HepG2 (cell line): Measurements from ENCODE around the gene SECISBP2L. TPM values are rescaled to one million over a fixed set of nuclear protein-coding genes. Genes with fewer than 3 reads are reported as not detected.

ENCODE experiments used
- BORCS8-MEF2B ChIP-seq: sonication (generic); formaldehyde crosslinking; IDR thresholded peaks from 2 replicates; pipeline ENCODE4 v1.8.0; 2022; ENCODE audit warnings: mild to moderate bottlenecking, missing genetic modification reagents
- CCDC6 ChIP-seq: sonication (generic); formaldehyde crosslinking; IDR thresholded peaks from 2 replicates; pipeline ENCODE4 v1.8.1; 2022; ENCODE audit warnings: mild to moderate bottlenecking, missing genetic modification reagents, moderate library complexity
- GTF2F1 ChIP-seq: fragments of 150-350 bp; IDR thresholded peaks from 2 replicates; pipeline ENCODE4 v1.6.1; 2014; ENCODE audit warnings: low read length
- KMT2B ChIP-seq: IDR thresholded peaks from 2 replicates; pipeline ENCODE4 v1.6.1; 2016; ENCODE audit warnings: missing genetic modification reagents, missing compliant biosample characterization
- MAF1 ChIP-seq: sonication (generic); formaldehyde crosslinking; IDR thresholded peaks from 2 replicates; pipeline ENCODE4 v1.5.0; 2020; ENCODE audit warnings: missing genetic modification reagents, borderline replicate concordance
- MYC ChIP-seq: sonication (generic); formaldehyde crosslinking; IDR thresholded peaks from 2 replicates; pipeline ENCODE4 v1.9.0; 2021; ENCODE audit warnings: missing genetic modification reagents, borderline replicate concordance
- RBM22 ChIP-seq: fragments of 200-400 bp; formaldehyde crosslinking; optimal IDR thresholded peaks from 2 replicates; pipeline ENCODE3; 2017; ENCODE audit warnings: mild to moderate bottlenecking, low read length, moderate library complexity
- SOX5 ChIP-seq: IDR thresholded peaks from 2 replicates; pipeline ENCODE4 v1.6.1; 2016; ENCODE audit warnings: borderline replicate concordance
- TCF7L2 ChIP-seq: IDR thresholded peaks from 2 replicates; pipeline ENCODE4 v1.6.1; 2011; ENCODE audit warnings: mild to moderate bottlenecking, low read depth, low read length, moderate library complexity
- ZEB1 ChIP-seq: IDR thresholded peaks from 2 replicates; pipeline ENCODE4 v1.6.1; 2012; ENCODE audit warnings: mild to moderate bottlenecking, low read depth, inconsistent platforms; ENCODE audit not compliant: insufficient replicate concordance
- ZFP82 ChIP-seq: sonication (generic); formaldehyde crosslinking; IDR thresholded peaks from 2 replicates; pipeline ENCODE4 v1.5.1; 2020; ENCODE audit warnings: mild to moderate bottlenecking, missing genetic modification reagents, borderline replicate concordance
- ZFY ChIP-seq: sonication (generic); formaldehyde crosslinking; IDR thresholded peaks from 2 replicates; pipeline ENCODE4 v1.4.0; 2020; ENCODE audit warnings: missing genetic modification reagents
- ZNF549 ChIP-seq: sonication (generic); formaldehyde crosslinking; IDR thresholded peaks from 2 replicates; pipeline ENCODE4 v1.5.0; 2020; ENCODE audit warnings: missing genetic modification reagents
- ZNF572 ChIP-seq: sonication (generic); formaldehyde crosslinking; IDR thresholded peaks from 2 replicates; pipeline ENCODE4 v1.5.1; 2020; ENCODE audit warnings: mild to moderate bottlenecking, missing genetic modification reagents
- ZNF75D ChIP-seq: sonication (generic); formaldehyde crosslinking; IDR thresholded peaks from 2 replicates; pipeline ENCODE4 v1.8.1; 2023; ENCODE audit warnings: missing genetic modification reagents, mild to moderate bottlenecking, borderline replicate concordance
- ZNF773 ChIP-seq: sonication (generic); formaldehyde crosslinking; IDR thresholded peaks from 2 replicates; pipeline ENCODE4 v1.4.0; 2020; ENCODE audit warnings: missing genetic modification reagents, borderline replicate concordance
- polyA plus RNA-seq, 8 experiments: library from polyadenylated mRNA; depleted of rRNA in 3 of 8; stranded (reverse) in 7 of 8; unstranded in 1 of 8; fragments of >200 nt; fragmentation: Illumina TruSeq in 4 of 8; extraction: Trizol in 4 of 8; gene quantifications; 2 replicates each; pipeline versions ENCODE4 v1.2.1 to v1.2.3, GENCODE V29; 2011 to 2016; ENCODE audit warnings: low read depth in 4 of 8, missing spikeins in 1 of 8, mixed read lengths in 1 of 8; ENCODE audit not compliant: insufficient read depth in 1 of 8
- total RNA-seq, 5 experiments: library from RNA; depleted of rRNA; stranded (reverse); fragments of >200 nt; fragmentation: Illumina TruSeq; extraction: Trizol; gene quantifications; 2 replicates each; pipeline ENCODE4 v1.2.3, GENCODE V29; 2016; ENCODE audit warnings: low read depth in 1 of 5
- TF ChIP-seq, protein P1 (sequence below): sonication (generic); formaldehyde crosslinking; conservative IDR thresholded peaks from 2 replicates; pipeline ENCODE4 v1.5.0; 2020; ENCODE audit warnings: missing genetic modification reagents
- TF ChIP-seq, protein P2 (sequence below): sonication (generic); formaldehyde crosslinking; IDR thresholded peaks from 2 replicates; pipeline ENCODE4 v1.4.0; 2020; ENCODE audit warnings: missing genetic modification reagents, low read depth, mild to moderate bottlenecking, borderline replicate concordance
- TF ChIP-seq, protein P3 (sequence below): sonication (generic); formaldehyde crosslinking; IDR thresholded peaks from 2 replicates; pipeline ENCODE4 v1.5.1; 2020; ENCODE audit warnings: missing genetic modification reagents, mild to moderate bottlenecking, borderline replicate concordance
- TF ChIP-seq, protein P4 (sequence below): sonication (generic); formaldehyde crosslinking; conservative IDR thresholded peaks from 2 replicates; pipeline ENCODE4 v1.4.0; 2020; ENCODE audit warnings: missing genetic modification reagents
- TF ChIP-seq, protein P5 (sequence below): IDR thresholded peaks from 2 replicates; pipeline ENCODE4 v1.6.1; 2016; ENCODE audit warnings: low read depth, control low read depth

SECISBP2L gene
- total and polyA plus RNA-seq, 2 of the 13 experiments (the other 11 are each of a cell fraction or from before 2014, with no cell fraction given): 13.9 to 15.6 TPM

DNA sequence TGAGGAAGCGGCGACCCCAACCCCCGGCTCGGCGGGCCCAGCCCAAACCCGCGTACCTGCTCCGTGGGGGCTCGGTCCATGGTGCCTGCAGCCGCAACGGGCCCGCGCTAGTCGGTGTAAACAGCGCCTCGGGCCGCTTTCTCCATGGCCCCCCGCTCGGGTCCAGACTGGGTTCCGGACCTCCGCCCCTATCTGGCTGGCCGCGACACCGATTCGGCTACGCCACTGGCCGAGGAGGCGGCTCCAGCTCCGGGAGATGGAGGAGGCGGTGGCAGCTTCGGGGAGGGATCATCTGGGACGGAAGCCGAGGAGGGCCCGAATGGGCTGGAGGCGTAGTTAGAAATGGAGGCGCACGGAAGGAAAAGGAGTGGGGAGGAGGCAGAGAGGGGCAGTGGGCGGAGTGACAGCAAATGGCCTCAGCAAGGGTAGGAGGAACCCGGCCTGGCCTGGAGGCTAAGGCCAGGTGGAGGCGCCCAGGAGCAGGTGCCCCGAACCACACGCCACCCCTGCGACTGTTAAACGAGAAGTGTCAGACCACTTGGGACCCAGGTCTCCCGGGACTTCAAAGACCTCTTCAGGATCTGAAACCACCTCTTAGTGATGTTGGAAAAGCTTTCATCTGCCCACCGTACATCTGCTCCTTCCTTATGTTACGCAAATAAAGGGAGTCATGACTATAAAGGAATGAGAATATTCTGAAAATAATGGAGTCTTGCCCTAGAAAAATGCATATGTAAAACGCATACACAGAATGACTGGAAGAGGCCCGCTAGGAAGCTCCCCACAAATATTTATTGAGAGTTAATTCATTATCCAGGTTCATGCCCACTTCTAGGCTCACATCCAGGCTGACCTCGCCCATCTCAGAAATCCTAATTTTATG, at the start of gene SECISBP2L (continued):
- TF ChIP-seq, protein P1, sequence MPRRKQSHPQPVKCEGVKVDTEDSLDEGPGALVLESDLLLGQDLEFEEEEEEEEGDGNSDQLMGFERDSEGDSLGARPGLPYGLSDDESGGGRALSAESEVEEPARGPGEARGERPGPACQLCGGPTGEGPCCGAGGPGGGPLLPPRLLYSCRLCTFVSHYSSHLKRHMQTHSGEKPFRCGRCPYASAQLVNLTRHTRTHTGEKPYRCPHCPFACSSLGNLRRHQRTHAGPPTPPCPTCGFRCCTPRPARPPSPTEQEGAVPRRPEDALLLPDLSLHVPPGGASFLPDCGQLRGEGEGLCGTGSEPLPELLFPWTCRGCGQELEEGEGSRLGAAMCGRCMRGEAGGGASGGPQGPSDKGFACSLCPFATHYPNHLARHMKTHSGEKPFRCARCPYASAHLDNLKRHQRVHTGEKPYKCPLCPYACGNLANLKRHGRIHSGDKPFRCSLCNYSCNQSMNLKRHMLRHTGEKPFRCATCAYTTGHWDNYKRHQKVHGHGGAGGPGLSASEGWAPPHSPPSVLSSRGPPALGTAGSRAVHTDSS: no peak
- peak; percentile 99 for TF ChIP-seq KMT2B (CRISPR knock-in tag)
- TF ChIP-seq MYC (CRISPR knock-in tag): peak; percentile 74; the same call in 1 of the 2 replicates
- TF ChIP-seq ZNF75D (CRISPR knock-in tag): no peak
- peak; percentile 76 for TF ChIP-seq SOX5 (CRISPR knock-in tag)
- 0 out of 2 replicates have a peak, but pooled peaks have one; percentile 18 for TF ChIP-seq CCDC6 (CRISPR knock-in tag)
- TF ChIP-seq ZFP82 (CRISPR knock-in tag): 0 out of 2 replicates have a peak, but pooled peaks have one; percentile 53
- TF ChIP-seq MAF1: peak; percentile 84; the same call in 1 of the 2 replicates
- peak; percentile 93; the same call in 1 of the 2 replicates for TF ChIP-seq ZNF572
- TF ChIP-seq, protein P2, sequence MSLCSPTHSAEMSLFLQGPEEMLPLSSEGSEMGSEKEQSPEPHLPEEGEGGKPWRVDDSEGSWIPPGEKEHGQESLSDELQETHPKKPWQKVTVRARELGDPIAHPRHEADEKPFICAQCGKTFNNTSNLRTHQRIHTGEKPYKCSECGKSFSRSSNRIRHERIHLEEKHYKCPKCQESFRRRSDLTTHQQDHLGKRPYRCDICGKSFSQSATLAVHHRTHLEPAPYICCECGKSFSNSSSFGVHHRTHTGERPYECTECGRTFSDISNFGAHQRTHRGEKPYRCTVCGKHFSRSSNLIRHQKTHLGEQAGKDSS: peak; percentile 86
- TF ChIP-seq ZNF773 (CRISPR knock-in tag): peak; percentile 50; the same call in 1 of the 2 replicates
- peak; percentile 95 for TF ChIP-seq ZFY
- TF ChIP-seq ZEB1: peak; percentile 55
- TF ChIP-seq, protein P3, sequence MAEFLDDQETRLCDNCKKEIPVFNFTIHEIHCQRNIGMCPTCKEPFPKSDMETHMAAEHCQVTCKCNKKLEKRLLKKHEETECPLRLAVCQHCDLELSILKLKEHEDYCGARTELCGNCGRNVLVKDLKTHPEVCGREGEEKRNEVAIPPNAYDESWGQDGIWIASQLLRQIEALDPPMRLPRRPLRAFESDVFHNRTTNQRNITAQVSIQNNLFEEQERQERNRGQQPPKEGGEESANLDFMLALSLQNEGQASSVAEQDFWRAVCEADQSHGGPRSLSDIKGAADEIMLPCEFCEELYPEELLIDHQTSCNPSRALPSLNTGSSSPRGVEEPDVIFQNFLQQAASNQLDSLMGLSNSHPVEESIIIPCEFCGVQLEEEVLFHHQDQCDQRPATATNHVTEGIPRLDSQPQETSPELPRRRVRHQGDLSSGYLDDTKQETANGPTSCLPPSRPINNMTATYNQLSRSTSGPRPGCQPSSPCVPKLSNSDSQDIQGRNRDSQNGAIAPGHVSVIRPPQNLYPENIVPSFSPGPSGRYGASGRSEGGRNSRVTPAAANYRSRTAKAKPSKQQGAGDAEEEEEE (CRISPR knock-in tag): no peak
- no peak for TF ChIP-seq RBM22
- TF ChIP-seq ZNF549 (CRISPR knock-in tag): no peak
- TF ChIP-seq GTF2F1: no peak
- no peak for TF ChIP-seq TCF7L2
- TF ChIP-seq, protein P4, sequence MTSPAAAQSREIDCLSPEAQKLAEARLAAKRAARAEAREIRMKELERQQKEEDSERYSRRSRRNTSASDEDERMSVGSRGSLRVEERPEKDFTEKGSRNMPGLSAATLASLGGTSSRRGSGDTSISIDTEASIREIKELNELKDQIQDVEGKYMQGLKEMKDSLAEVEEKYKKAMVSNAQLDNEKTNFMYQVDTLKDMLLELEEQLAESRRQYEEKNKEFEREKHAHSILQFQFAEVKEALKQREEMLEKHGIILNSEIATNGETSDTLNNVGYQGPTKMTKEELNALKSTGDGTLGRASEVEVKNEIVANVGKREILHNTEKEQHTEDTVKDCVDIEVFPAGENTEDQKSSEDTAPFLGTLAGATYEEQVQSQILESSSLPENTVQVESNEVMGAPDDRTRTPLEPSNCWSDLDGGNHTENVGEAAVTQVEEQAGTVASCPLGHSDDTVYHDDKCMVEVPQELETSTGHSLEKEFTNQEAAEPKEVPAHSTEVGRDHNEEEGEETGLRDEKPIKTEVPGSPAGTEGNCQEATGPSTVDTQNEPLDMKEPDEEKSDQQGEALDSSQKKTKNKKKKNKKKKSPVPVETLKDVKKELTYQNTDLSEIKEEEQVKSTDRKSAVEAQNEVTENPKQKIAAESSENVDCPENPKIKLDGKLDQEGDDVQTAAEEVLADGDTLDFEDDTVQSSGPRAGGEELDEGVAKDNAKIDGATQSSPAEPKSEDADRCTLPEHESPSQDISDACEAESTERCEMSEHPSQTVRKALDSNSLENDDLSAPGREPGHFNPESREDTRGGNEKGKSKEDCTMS: no peak
- TF ChIP-seq BORCS8-MEF2B (CRISPR knock-in tag): peak; percentile 94; the same call in 1 of the 2 replicates
- TF ChIP-seq, protein P5, sequence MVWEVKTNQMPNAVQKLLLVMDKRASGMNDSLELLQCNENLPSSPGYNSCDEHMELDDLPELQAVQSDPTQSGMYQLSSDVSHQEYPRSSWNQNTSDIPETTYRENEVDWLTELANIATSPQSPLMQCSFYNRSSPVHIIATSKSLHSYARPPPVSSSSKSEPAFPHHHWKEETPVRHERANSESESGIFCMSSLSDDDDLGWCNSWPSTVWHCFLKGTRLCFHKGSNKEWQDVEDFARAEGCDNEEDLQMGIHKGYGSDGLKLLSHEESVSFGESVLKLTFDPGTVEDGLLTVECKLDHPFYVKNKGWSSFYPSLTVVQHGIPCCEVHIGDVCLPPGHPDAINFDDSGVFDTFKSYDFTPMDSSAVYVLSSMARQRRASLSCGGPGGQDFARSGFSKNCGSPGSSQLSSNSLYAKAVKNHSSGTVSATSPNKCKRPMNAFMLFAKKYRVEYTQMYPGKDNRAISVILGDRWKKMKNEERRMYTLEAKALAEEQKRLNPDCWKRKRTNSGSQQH (CRISPR knock-in tag): peak; percentile 95
